HCT116 (cell line): ENCODE results near the gene ANKRD55.

Source experiments
- SRF ChIP-seq: IDR thresholded peaks from 2 replicates; pipeline ENCODE4 v1.6.1; 2012; ENCODE audit warnings: low read depth
- TF ChIP-seq, protein P1 (sequence below), 3 experiments: fragments of 200-600 bp in 1 of 3; sonication (generic) in 1 of 3; IDR thresholded peaks in 2 of 3; conservative IDR thresholded peaks in 1 of 3; 2 replicates each; pipeline ENCODE4 v1.5.1; 2012 to 2017; ENCODE audit warnings: low read depth in 2 of 3, low read length in 2 of 3, antibody characterized with exemption in 1 of 3, borderline replicate concordance in 1 of 3, control low read depth in 1 of 3, mild to moderate bottlenecking in 1 of 3, mixed read lengths in 1 of 3, mixed run types in 1 of 3, moderate library complexity in 1 of 3; ENCODE audit not compliant: insufficient read depth in 1 of 3

- TF ChIP-seq, protein P1, sequence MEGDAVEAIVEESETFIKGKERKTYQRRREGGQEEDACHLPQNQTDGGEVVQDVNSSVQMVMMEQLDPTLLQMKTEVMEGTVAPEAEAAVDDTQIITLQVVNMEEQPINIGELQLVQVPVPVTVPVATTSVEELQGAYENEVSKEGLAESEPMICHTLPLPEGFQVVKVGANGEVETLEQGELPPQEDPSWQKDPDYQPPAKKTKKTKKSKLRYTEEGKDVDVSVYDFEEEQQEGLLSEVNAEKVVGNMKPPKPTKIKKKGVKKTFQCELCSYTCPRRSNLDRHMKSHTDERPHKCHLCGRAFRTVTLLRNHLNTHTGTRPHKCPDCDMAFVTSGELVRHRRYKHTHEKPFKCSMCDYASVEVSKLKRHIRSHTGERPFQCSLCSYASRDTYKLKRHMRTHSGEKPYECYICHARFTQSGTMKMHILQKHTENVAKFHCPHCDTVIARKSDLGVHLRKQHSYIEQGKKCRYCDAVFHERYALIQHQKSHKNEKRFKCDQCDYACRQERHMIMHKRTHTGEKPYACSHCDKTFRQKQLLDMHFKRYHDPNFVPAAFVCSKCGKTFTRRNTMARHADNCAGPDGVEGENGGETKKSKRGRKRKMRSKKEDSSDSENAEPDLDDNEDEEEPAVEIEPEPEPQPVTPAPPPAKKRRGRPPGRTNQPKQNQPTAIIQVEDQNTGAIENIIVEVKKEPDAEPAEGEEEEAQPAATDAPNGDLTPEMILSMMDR (IDR thresholded peaks at IDR 0.05 in 2 of 3, conservative IDR thresholded peaks at IDR 0.05 in 1 of 3; ENCODE audit: borderline replicate concordance in 1 of 3, insufficient read depth in 1 of 3, low read depth in 2 of 3, low read length in 2 of 3), result no peak
- no peak for TF ChIP-seq SRF
Measured at GRCh38 chr5:56253924-56254323, 20.8 kb upstream of the ANKRD55 start.
